HFF-Myc (cell line): ENCODE measurements around the gene USP49.
"Not testable (repeated sequence)": the region's sequence is repeated elsewhere in the genome, so short reads cannot be mapped to it uniquely, and the experiment has no call there.

Experiments
- DNase-seq: peaks from one replicate; pipeline ENCODE4 v3.0.0-alpha.2; 2011; ENCODE audit warnings: low read depth; ENCODE audit errors: extremely low read depth
- H3K4me3 ChIP-seq: replicated peaks from 2 replicates; pipeline ENCODE4 v1.5.1; 2011; ENCODE audit warnings: low read depth, mild to moderate bottlenecking, control low read depth, low read length
- TF ChIP-seq, protein P1 (sequence below): IDR thresholded peaks from 2 replicates; pipeline ENCODE4 v1.5.1; 2012; ENCODE audit warnings: mild to moderate bottlenecking, low read depth, low read length, control low read depth; ENCODE audit errors: missing control alignments

Gene USP49

DNA sequence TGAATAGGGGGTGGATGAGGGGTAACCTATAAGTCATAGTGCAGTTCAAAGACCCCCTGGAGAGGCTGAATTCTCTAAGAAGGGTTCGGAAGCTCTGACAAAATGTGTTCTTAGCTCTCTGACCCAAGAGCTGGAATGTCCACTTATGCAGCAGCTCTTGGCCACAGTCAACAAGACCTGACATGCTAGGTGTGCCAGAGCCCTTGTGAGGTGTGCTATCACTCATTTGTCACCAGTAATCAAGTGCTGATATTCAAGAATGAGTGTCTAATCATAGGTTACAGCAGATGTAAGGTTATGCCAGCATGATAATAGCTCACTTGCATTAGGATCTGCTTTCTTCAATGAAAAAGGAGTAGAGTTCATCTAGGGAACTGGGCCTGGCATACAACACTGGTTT is 79.6 kb downstream of the USP49 start:
- TF ChIP-seq, protein P1, sequence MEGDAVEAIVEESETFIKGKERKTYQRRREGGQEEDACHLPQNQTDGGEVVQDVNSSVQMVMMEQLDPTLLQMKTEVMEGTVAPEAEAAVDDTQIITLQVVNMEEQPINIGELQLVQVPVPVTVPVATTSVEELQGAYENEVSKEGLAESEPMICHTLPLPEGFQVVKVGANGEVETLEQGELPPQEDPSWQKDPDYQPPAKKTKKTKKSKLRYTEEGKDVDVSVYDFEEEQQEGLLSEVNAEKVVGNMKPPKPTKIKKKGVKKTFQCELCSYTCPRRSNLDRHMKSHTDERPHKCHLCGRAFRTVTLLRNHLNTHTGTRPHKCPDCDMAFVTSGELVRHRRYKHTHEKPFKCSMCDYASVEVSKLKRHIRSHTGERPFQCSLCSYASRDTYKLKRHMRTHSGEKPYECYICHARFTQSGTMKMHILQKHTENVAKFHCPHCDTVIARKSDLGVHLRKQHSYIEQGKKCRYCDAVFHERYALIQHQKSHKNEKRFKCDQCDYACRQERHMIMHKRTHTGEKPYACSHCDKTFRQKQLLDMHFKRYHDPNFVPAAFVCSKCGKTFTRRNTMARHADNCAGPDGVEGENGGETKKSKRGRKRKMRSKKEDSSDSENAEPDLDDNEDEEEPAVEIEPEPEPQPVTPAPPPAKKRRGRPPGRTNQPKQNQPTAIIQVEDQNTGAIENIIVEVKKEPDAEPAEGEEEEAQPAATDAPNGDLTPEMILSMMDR, result no peak
- DNase-seq, result no peak

DNA sequence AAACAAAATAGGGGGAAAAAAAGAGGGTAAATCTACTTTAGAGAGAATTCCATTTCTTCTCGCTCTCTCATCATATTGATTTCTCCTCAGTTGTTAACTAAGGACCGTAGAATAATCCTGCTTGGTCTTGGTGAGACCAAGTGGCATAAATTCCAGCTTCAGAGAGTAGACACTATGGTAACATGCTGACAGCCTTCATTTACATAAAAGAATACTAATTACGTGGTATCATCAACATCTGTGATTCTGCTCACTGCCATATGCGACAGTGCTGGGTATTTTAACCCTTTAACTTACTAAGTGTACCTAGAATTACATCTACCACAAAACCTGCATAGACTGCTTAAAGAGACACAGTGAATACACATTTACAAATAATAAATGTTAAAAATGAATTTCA is 80.5 kb downstream of the USP49 start:
- H3K4me3 ChIP-seq, result no peak overlapping the region
- TF ChIP-seq, protein P1, result no peak
- DNase-seq, result no peak

More for the DNA sequence above, 79.6 kb downstream of the USP49 start:
- H3K4me3 ChIP-seq, result no peak overlapping the region

DNA sequence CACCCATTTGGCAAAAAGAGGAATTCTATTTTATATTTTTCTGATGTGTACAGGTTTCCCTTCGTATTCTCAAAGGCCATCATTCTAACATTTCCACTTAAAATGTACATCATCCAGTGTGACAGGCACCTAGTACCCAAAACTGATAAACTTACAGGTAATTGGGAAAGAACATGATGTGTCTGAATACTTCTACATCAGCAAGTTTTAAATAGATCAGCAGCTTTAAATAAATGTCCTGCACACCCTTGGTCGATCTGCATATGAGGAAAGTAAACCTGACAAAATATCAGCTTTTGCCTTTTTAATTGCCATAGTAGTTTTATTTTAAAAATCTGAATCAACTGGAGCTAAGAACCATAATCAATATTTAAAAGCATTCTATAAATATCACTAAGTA is 81.2 kb downstream of the USP49 start:
- no peak overlapping the region for H3K4me3 ChIP-seq
- TF ChIP-seq, protein P1, result no peak
- DNase-seq, result no peak

DNA sequence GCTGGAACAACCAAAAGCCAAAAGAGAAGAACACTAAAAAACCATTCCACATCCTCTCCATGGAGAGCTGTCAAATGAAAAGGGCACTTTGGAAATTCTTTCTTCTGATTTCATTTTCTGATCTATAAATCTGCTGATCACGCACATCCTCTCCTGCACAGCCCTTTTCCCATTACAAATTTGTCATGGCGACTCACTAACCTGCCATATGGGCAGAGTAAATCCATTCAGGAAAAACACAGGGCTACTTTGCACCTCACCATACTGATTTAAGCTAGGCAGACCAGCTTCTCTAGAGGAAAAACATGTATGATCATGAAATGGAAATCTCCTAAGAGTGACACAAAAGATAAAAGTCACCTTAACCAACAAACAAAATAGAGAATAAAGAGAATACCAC is 81.7 kb downstream of the USP49 start:
- TF ChIP-seq, protein P1, result no peak
- no peak for DNase-seq

DNA sequence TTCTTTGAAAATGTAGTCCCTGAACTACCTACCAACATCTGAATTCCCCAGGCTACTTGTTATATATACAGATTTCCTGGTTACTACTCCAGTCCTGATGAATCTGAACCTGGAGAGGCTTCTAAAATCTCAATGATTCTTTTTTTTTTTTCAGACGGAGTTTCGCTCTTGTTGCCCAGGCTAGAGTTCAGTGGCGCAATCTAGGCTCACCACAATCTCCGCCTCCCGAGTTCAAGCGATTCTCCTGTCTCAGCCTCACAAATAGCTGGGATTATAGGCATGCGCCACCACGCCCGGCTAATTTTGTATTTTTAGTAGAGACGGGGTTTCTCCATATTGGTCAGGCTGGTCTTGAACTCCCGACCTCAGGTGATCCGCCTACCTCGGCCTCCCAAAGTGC is 83.2 kb downstream of the USP49 start:
- not testable (repeated sequence) for H3K4me3 ChIP-seq, DNase-seq

More for the DNA sequence above, 81.7 kb downstream of the USP49 start:
- no peak overlapping the region for H3K4me3 ChIP-seq

DNA sequence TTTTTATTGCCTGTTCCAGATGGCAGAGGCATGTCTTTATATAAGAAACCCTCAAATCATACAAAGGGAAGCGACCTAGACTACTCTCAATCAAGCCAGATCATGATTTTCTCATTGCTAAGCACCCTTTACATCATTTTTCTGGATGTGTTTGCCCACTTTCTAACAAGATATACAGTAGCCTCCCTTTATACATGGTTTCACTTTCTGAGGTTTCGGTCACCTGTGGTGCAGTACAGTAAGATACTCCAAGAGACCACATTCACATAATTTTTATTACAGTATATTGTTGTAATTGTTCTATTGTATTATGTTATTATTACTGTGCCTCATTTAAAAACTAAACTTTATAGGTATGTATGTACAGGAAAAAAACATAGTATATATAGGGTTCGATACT is 84.1 kb downstream of the USP49 start:
- TF ChIP-seq, protein P1, result no peak
- H3K4me3 ChIP-seq, result no peak overlapping the region
- DNase-seq, result no peak

DNA sequence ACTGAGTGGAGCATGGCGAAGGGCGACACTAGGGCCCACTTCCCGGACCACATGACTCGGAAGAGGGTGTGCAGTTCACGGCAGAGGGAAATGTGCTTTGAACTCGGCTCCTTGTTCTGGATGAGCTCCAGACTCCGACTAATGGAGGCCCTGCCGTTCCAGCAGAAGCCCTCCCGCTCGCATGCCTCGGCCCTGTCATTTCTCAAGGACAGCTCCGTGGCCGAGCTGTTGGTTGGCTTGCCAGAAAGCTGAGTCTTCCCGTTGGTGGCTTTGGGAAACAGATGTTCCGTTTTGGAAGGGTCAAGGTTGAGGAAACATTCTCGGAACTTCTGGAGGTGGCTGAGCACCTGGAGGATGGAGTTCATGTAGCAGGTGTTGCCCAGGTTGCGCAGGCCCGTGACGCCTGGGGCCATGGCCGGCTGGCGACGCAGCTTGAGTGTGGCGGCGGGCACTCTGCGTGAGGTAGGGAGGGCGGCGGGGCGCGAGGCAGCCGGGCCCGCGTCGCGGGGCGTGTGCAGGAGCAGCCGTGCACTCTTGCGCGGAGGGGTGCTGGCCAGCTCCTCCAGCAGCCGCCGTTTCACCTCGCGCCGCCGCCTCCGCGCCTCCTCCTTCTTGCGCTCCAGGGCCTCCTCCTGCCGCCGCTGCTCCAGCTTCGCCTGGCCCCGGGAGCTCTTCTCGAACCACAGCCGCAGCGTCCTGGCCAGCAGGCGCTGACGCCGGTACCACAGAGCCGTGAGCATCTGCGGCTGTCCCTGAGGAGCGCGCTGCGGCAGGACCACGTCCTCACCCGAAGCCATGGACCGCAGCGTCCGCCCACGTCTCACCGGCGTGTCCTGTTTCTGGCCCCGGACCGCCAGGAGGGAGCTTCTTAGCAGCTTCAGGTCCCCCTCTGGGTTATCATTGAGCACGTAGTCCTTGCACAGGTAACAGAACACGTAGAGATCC is 89.1 kb downstream of the USP49 start:
- H3K4me3 ChIP-seq, result no peak overlapping the region
- no peak for DNase-seq
- TF ChIP-seq, protein P1, result no peak
